K562 (cell line): ENCODE data around the gene PLEKHG3. TPM values are rescaled to one million over a fixed set of nuclear protein-coding genes. Genes with fewer than 3 reads are reported as not detected.

Experiments
- ATAC-seq: fragments of 200-7000 bp; cut with Tn5 transposase; 3 replicates; pipeline ENCODE4 v1.9.1; 2020; ENCODE audit warnings: moderate library complexity
- BruUV-seq: library from RNA; stranded (reverse); fragments of 400-500 nt; replicated peaks from 2 replicates; lab custom pipeline; 2021; lab: Mats Ljungman, UMichigan
- CTCF ChIA-PET: fragments of 300-600 bp; formaldehyde crosslinking; extraction: SDS; loops from one replicate; lab custom pipeline; 2021; ENCODE audit warnings: low intra/inter-chr PET ratio; lab: Yijun Ruan, JAX
- POLR2A ChIA-PET: fragments of 300-600, 350-650 bp; sonication (Branson Sonifier 250); formaldehyde crosslinking; extraction: SDS; loops from one replicate; lab custom pipeline; 2021; ENCODE audit warnings: antibody characterized with exemption, inconsistent platforms; lab: Yijun Ruan, JAX
- DNase-seq, 4 experiments: peaks; one replicate each; pipeline versions ENCODE4 v3.0.0 to v3.0.0-alpha.2; 2011 to 2018; ENCODE audit warnings: low spot score in 3 of 4, mixed read lengths in 3 of 4; ENCODE audit errors: extremely low read depth in 1 of 4
- FAIRE-seq: peaks from 2 replicates; lab custom pipeline; 2011; peaks lifted over from hg19 to GRCh38; lab: Jason Lieb, UNC
- H2AFZ ChIP-seq: 2 replicates; pipeline ENCODE4 v1.6.0; 2011; ENCODE audit warnings: low read depth, low read length, control low read depth, inconsistent platforms
- H3K27ac ChIP-seq: fragments of 200-600 bp; 3 replicates; pipeline ENCODE4 v1.8.0; 2011; ENCODE audit warnings: low read depth, mild to moderate bottlenecking, control low read depth, inconsistent platforms, low read length, moderate library complexity, mixed read lengths; ENCODE audit errors: extremely low read depth
- H3K27me3 ChIP-seq, 2 experiments: fragments of 300-600 bp in 1 of 2; 2 replicates in 1 of 2; 3 replicates in 1 of 2; pipeline versions ENCODE4 v1.6.0 to v1.8.0; 2011; ENCODE audit warnings: inconsistent platforms in 2 of 2, low read length in 2 of 2, mild to moderate bottlenecking in 1 of 2, mixed read lengths in 1 of 2, moderate library complexity in 1 of 2; ENCODE audit not compliant: control insufficient read depth in 2 of 2, insufficient read depth in 2 of 2
- H3K36me3 ChIP-seq: fragments of 300-600 bp; 3 replicates; pipeline ENCODE4 v1.8.0; 2011; ENCODE audit warnings: mild to moderate bottlenecking, low read length, inconsistent platforms; ENCODE audit not compliant: control insufficient read depth, insufficient read depth
- H3K4me1 ChIP-seq, 2 experiments: fragments of 200-600 bp in 1 of 2; replicated peaks in 1 of 2; 2 replicates in 1 of 2; 3 replicates in 1 of 2; pipeline versions ENCODE4 v1.5.1 to v1.8.0; 2011; ENCODE audit warnings: inconsistent platforms in 2 of 2, low read length in 2 of 2, mild to moderate bottlenecking in 1 of 2, mixed read lengths in 1 of 2, moderate library complexity in 1 of 2; ENCODE audit not compliant: control insufficient read depth in 2 of 2, insufficient read depth in 2 of 2
- H3K4me2 ChIP-seq: 2 replicates; pipeline ENCODE4 v1.6.1; 2011; ENCODE audit warnings: low read length, control low read depth, inconsistent platforms, mixed read lengths; ENCODE audit not compliant: insufficient read depth
- H3K4me3 ChIP-seq: fragments of 200-600 bp; sonication (generic), shearing (Covaris generic); 2 replicates; pipeline ENCODE4 v1.5.1; 2016; ENCODE audit warnings: control low read depth, inconsistent platforms
- H3K79me2 ChIP-seq: fragments of 200-600 bp; 3 replicates; pipeline ENCODE4 v1.8.0; 2011; ENCODE audit warnings: low read length, inconsistent platforms; ENCODE audit not compliant: control insufficient read depth, insufficient read depth
- H3K9ac ChIP-seq, 2 experiments: 2 replicates each; pipeline versions ENCODE4 v1.6.0 to v1.6.1; 2011; ENCODE audit warnings: low read depth in 2 of 2, low read length in 2 of 2, control low read depth in 1 of 2, inconsistent platforms in 1 of 2, mild to moderate bottlenecking in 1 of 2, mixed read lengths in 1 of 2; ENCODE audit not compliant: insufficient read depth in 1 of 2
- H3K9me1 ChIP-seq: one replicate; pipeline ENCODE4 v1.6.0; 2011; ENCODE audit warnings: inconsistent platforms, mild to moderate bottlenecking, low read length, moderate library complexity; ENCODE audit not compliant: control insufficient read depth, insufficient read depth
- H3K9me3 ChIP-seq: replicated peaks from 2 replicates; pipeline ENCODE4 v1.5.1; 2011; ENCODE audit warnings: low read depth, low read length, inconsistent platforms; ENCODE audit not compliant: control insufficient read depth, insufficient read depth
- H4K20me1 ChIP-seq: replicated peaks from 2 replicates; pipeline ENCODE4 v1.6.1; 2011; ENCODE audit warnings: low read length, inconsistent platforms, mixed read lengths; ENCODE audit not compliant: control insufficient read depth, insufficient read depth
- TCF7L2 ChIP-seq: fragments of 150-350 bp; IDR thresholded peaks from 2 replicates; pipeline ENCODE4 v1.6.1; 2016; ENCODE audit warnings: low read depth, mild to moderate bottlenecking, low read length, moderate library complexity
- ZEB2 ChIP-seq: fragments of 450-650 bp; IDR thresholded peaks from 2 replicates; pipeline ENCODE4 v1.6.1; 2016
- WGBS: fragments of 100-300 bp; shearing (Covaris generic); methylation state at CpG from one replicate; pipeline ENCODE4 v1.1.6; 2016; ENCODE audit warnings: low coverage, mixed read lengths; ENCODE audit not compliant: insufficient coverage; ENCODE audit errors: missing lambda C conversion rate; 5-methylcytosine and 5-hydroxymethylcytosine counted together
- in situ Hi-C: fragments of 300-500 bp; cut with MboI; formaldehyde crosslinking; loops from 4 replicates; pipeline ENCODE4 v1.15.0; 2018; ENCODE audit warnings: inconsistent platforms, mixed read lengths
- intact Hi-C: fragments of 100-400 bp; cut with micrococcal nuclease; formaldehyde crosslinking; loops from 2 replicates; pipeline ENCODE4 v1.14.2; 2022
- polyA plus RNA-seq, 8 experiments: library from polyadenylated mRNA; depleted of rRNA in 4 of 8; stranded (reverse) in 5 of 8; unstranded in 3 of 8; fragments of >200 nt; fragmentation: Nextera tagmentation in 2 of 8; fragmentation: Illumina TruSeq in 1 of 8; extraction: Ambion mirVana in 2 of 8; extraction: Trizol in 1 of 8; gene quantifications; 2 replicates each; pipeline versions ENCODE4 v1.2.1 to v1.2.3, GENCODE V29; 2011 to 2014; ENCODE audit warnings: inconsistent platforms in 1 of 8, missing spikeins in 1 of 8
- total RNA-seq, 7 experiments: library from RNA; depleted of rRNA in 6 of 7; stranded (reverse); fragments of >200 nt in 6 of 7; fragmentation: Illumina TruSeq in 2 of 7; extraction: Trizol in 2 of 7; gene quantifications; 2 replicates each; pipeline versions ENCODE4 v1.2.1 to v1.2.3, GENCODE V29; 2011 to 2021; ENCODE audit warnings: low replicate concordance in 1 of 7
- TF ChIP-seq, protein P1 (sequence below): fragments of 450-650 bp; IDR thresholded peaks from 2 replicates; pipeline ENCODE4 v1.6.1; 2018; ENCODE audit not compliant: partially characterized antibody

The PLEKHG3 gene
- total and polyA plus RNA-seq, 9 of the 15 experiments (the other 6 are each of a cell fraction or from before 2014, with no cell fraction given): 0.04 to 0.16 TPM; not detected in 7

DNA sequence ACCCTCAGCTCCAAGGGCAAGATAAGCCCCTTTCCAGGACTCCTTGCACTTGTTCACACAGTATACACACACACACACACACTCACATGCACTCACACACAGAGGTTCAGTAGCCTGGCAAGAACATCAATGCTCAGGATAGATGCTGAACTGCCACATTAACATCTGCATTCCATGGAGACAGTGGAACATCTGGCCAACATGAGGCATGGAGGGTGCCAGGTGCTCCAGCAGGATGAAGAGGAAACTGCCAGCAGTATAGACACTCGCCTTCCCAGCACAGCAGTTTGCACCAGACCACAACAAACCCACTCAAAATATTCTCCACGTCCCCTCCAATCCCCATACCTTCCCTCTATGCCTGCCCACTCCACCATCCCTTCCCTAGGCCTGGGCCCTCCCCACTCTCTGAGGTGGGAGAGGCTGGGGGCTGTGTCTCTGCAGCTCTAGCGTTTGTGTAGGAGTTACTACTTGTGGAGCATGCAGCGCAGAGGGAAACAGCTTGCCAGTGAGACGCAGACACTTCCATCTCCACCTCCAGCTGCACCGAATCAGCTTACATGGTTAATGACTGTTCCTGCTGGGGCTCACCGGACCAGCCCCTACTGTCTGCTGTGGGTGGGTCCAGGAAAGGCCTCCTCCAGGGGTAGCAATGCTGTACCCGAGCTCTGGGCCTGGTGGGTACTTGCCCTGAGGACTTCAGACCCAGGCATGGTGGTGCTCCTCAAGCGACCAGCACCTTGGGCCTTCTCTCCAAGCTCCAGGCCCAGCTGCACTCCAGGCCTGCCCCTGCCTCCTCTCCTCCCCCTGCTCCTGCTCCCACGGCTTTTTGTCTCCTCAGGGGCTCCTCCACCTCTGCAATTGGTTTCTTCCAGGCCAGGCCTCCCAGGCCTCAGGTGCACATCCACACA is 18.6 kb upstream of the PLEKHG3 start:
- intact Hi-C loops: no loop called here
- Histone ChIP-seq H3K4me2 (no peak overlapping the region), H3K27me3 (peaks cover 3 to 44% of the 10 kb centered on the region in 2 experiments; a peak in 4 of 5 replicates), H3K9ac (no peak overlapping the region), H3K4me1 (no peaks in the 10 kb centered on the region), H3K27ac (no peak overlapping the region), H2AFZ (no peak overlapping the region), H3K79me2 (no peaks in the 10 kb centered on the region), H3K4me3 (no peak overlapping the region), H3K36me3 (no peaks in the 10 kb centered on the region), H3K9me3 (no peaks in the 10 kb centered on the region), H3K9me1 (no peaks in the 10 kb centered on the region), H4K20me1 (no peaks in the 10 kb centered on the region)
- WGBS: 6% methylated on average over 8 of the region's 10 CpGs
- BruUV-seq: no TSS peak
- DNase-seq (no peak), FAIRE-seq (no peak), ATAC-seq (no peak)
- TF ChIP-seq TCF7L2 (no peak), ZEB2 (no peak)
- TF ChIP-seq, protein P1, sequence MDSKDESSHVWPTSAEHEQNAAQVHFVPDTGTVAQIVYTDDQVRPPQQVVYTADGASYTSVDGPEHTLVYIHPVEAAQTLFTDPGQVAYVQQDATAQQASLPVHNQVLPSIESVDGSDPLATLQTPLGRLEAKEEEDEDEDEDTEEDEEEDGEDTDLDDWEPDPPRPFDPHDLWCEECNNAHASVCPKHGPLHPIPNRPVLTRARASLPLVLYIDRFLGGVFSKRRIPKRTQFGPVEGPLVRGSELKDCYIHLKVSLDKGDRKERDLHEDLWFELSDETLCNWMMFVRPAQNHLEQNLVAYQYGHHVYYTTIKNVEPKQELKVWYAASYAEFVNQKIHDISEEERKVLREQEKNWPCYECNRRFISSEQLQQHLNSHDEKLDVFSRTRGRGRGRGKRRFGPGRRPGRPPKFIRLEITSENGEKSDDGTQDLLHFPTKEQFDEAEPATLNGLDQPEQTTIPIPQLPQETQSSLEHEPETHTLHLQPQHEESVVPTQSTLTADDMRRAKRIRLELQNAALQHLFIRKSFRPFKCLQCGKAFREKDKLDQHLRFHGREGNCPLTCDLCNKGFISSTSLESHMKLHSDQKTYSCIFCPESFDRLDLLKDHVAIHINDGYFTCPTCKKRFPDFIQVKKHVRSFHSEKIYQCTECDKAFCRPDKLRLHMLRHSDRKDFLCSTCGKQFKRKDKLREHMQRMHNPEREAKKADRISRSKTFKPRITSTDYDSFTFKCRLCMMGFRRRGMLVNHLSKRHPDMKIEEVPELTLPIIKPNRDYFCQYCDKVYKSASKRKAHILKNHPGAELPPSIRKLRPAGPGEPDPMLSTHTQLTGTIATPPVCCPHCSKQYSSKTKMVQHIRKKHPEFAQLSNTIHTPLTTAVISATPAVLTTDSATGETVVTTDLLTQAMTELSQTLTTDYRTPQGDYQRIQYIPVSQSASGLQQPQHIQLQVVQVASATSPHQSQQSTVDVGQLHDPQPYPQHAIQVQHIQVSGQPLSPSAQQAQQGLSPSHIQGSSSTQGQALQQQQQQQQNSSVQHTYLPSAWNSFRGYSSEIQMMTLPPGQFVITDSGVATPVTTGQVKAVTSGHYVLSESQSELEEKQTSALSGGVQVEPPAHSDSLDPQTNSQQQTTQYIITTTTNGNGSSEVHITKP: peak; percentile 30
- ChIA-PET POLR2A (interaction anchor here (0.6 to 0.7 kb wide), 2 partner anchors 10 to 1183 kb away, joined by 3 read pairs; no protein-coding TSS in a partner anchor), CTCF (no interaction called here)
- in situ Hi-C loops: no loop called here
